Parathyroid adenoma (tissue), 2 donors: ENCODE measurements around the gene CADPS.

Experiments
- H2AFZ ChIP-seq: fragments of 300-600 bp; sonication (generic); one replicate; pipeline ENCODE4 v1.7.0; 2017; ENCODE audit warnings: antibody characterized with exemption, mild to moderate bottlenecking
- H3K27ac ChIP-seq: fragments of 300-600 bp; sonication (generic); one replicate; pipeline ENCODE4 v1.7.0; 2017
- H3K27me3 ChIP-seq: fragments of 300-600 bp; sonication (generic); one replicate; pipeline ENCODE4 v1.7.0; 2017; ENCODE audit warnings: low read length; ENCODE audit not compliant: control insufficient read depth, insufficient read depth
- H3K36me3 ChIP-seq: fragments of 300-600 bp; sonication (generic); one replicate; pipeline ENCODE4 v1.7.0; 2017; ENCODE audit warnings: low read length; ENCODE audit not compliant: control insufficient read depth, insufficient read depth
- H3K4me1 ChIP-seq: fragments of 300-600 bp; sonication (generic); one replicate; pipeline ENCODE4 v1.7.0; 2017; ENCODE audit warnings: control low read depth
- H3K4me2 ChIP-seq: fragments of 300-600 bp; sonication (generic); one replicate; pipeline ENCODE4 v1.7.0; 2017; ENCODE audit warnings: low read length
- H3K4me3 ChIP-seq: fragments of 300-600 bp; sonication (generic); one replicate; pipeline ENCODE4 v1.7.0; 2017; ENCODE audit warnings: low read depth, low read length
- H3K79me2 ChIP-seq: fragments of 300-600 bp; sonication (generic); one replicate; pipeline ENCODE4 v1.7.0; 2017; ENCODE audit warnings: control low read depth
- H3K9ac ChIP-seq: fragments of 300-600 bp; sonication (generic); one replicate; pipeline ENCODE4 v1.7.0; 2017; ENCODE audit warnings: mild to moderate bottlenecking
- H3K9me3 ChIP-seq: fragments of 300-600 bp; sonication (generic); one replicate; pipeline ENCODE4 v1.7.0; 2017; ENCODE audit warnings: low read length; ENCODE audit not compliant: control insufficient read depth
- CTCF ChIP-seq: fragments of 300-600 bp; sonication (generic); IDR thresholded peaks from one replicate; pipeline ENCODE4 v1.7.0; 2017; ENCODE audit warnings: antibody characterized with exemption, mild to moderate bottlenecking
- donor health status: primary hyperparathyroidism.

Gene CADPS

GRCh38 chr3:62835554-62836236 lies 39.5 kb downstream of the CADPS start:
- Histone ChIP-seq H3K79me2 (peaks cover 9% of the 10 kb centered on the region), H3K27ac (no peak overlapping the region), H3K4me1 (peaks cover 6% of the 10 kb centered on the region), H3K9me3 (no peaks in the 10 kb centered on the region), H3K4me2 (no peak overlapping the region), H3K4me3 (no peak overlapping the region), H3K9ac (no peak overlapping the region), H2AFZ (no peak overlapping the region), H3K36me3 (no peaks in the 10 kb centered on the region), H3K27me3 (no peaks in the 10 kb centered on the region)
- TF ChIP-seq CTCF: no peak

- H3K79me2 ChIP-seq: peaks cover 12% of the 10 kb centered on the region
Measured at GRCh38 chr3:62833538-62833937, 41.7 kb downstream of the CADPS start.

GRCh38 chr3:62832553-62832952 lies 42.7 kb downstream of the CADPS start:
- Histone ChIP-seq H3K9me3 (no peaks in the 10 kb centered on the region), H3K4me1 (peaks cover 7% of the 10 kb centered on the region), H3K4me2 (no peak overlapping the region), H3K9ac (no peak overlapping the region), H3K27me3 (no peaks in the 10 kb centered on the region), H3K36me3 (no peaks in the 10 kb centered on the region), H2AFZ (no peak overlapping the region), H3K27ac (no peak overlapping the region), H3K79me2 (peaks cover 12% of the 10 kb centered on the region), H3K4me3 (no peak overlapping the region)
- no peak for TF ChIP-seq CTCF

More at GRCh38 chr3:62833538-62833937, 41.7 kb downstream of the CADPS start:
- H3K4me3 ChIP-seq: no peak overlapping the region
- H3K9me3 ChIP-seq: no peaks in the 10 kb centered on the region
- H3K27me3 ChIP-seq: no peaks in the 10 kb centered on the region
- H3K36me3 ChIP-seq: no peaks in the 10 kb centered on the region
- H2AFZ ChIP-seq: no peak overlapping the region
- H3K9ac ChIP-seq: no peak overlapping the region
- no peak overlapping the region for H3K27ac ChIP-seq
- peaks cover 6% of the 10 kb centered on the region for H3K4me1 ChIP-seq
- peak; percentile 33 for TF ChIP-seq CTCF
- no peak overlapping the region for H3K4me2 ChIP-seq

GRCh38 chr3:62830727-62831322 lies 44.4 kb downstream of the CADPS start:
- H2AFZ ChIP-seq: no peak overlapping the region
- no peak for TF ChIP-seq CTCF
- no peak overlapping the region for H3K4me3 ChIP-seq
- H3K79me2 ChIP-seq: peaks cover 12% of the 10 kb centered on the region
- no peaks in the 10 kb centered on the region for H3K9me3 ChIP-seq
- H3K36me3 ChIP-seq: no peaks in the 10 kb centered on the region
- H3K4me1 ChIP-seq: peaks cover 5% of the 10 kb centered on the region
- H3K4me2 ChIP-seq: no peak overlapping the region
- H3K27me3 ChIP-seq: no peaks in the 10 kb centered on the region
- H3K9ac ChIP-seq: no peak overlapping the region
- H3K27ac ChIP-seq: no peak overlapping the region

- Histone ChIP-seq H3K27ac (no peak overlapping the region), H3K9me3 (no peaks in the 10 kb centered on the region), H2AFZ (no peak overlapping the region), H3K4me1 (peaks cover 5% of the 10 kb centered on the region), H3K36me3 (no peaks in the 10 kb centered on the region), H3K4me2 (no peak overlapping the region), H3K79me2 (peaks cover 8% of the 10 kb centered on the region), H3K27me3 (no peaks in the 10 kb centered on the region), H3K4me3 (no peak overlapping the region), H3K9ac (no peak overlapping the region)
- no peak for TF ChIP-seq CTCF
Measured at GRCh38 chr3:62827550-62827949, 47.7 kb downstream of the CADPS start.
